Measurements from ENCODE around the gene FBLN2.

FBLN2 gene

GRCh38 chr3:13582366-13583250 lies 33.7 kb downstream of the FBLN2 start:
- no peak for DNase-seq (ENCODE audit: low spot score)

- DNase-seq (ENCODE audit: low spot score), result no peak
These were observed 34.6 kb downstream of the FBLN2 start for GRCh38 chr3:13583251-13584180.

- no peak for DNase-seq (ENCODE audit: low spot score)
These were observed 35.5 kb downstream of the FBLN2 start for GRCh38 chr3:13584427-13584891.

- no peak for DNase-seq (ENCODE audit: low spot score)
These were observed 36.0 kb downstream of the FBLN2 start for GRCh38 chr3:13584901-13585300.

- no peak for DNase-seq (ENCODE audit: low spot score)
These were observed 38.5 kb downstream of the FBLN2 start for GRCh38 chr3:13587442-13587841.

- no peak for DNase-seq (ENCODE audit: low spot score)
These were observed 39.3 kb downstream of the FBLN2 start for GRCh38 chr3:13588221-13588701.

GRCh38 chr3:13588993-13589392 lies 40.1 kb downstream of the FBLN2 start:
- no peak for DNase-seq (ENCODE audit: low spot score)

GRCh38 chr3:13590841-13591520 lies 42.1 kb downstream of the FBLN2 start:
- DNase-seq (ENCODE audit: low spot score), result no peak

- DNase-seq (ENCODE audit: low spot score), result no peak
These were observed 44.7 kb downstream of the FBLN2 start for GRCh38 chr3:13593615-13594014.

GRCh38 chr3:13594146-13594545 lies 45.2 kb downstream of the FBLN2 start:
- DNase-seq (ENCODE audit: low spot score), result no peak

GRCh38 chr3:13594991-13595421 lies 46.1 kb downstream of the FBLN2 start:
- no peak for DNase-seq (ENCODE audit: low spot score)

GRCh38 chr3:13595485-13595884 lies 46.6 kb downstream of the FBLN2 start:
- DNase-seq (ENCODE audit: low spot score), result no peak

GRCh38 chr3:13596426-13597205 lies 47.7 kb downstream of the FBLN2 start:
- no peak for DNase-seq (ENCODE audit: low spot score)

GRCh38 chr3:13597661-13598060 lies 48.7 kb downstream of the FBLN2 start:
- no peak for DNase-seq (ENCODE audit: low spot score)

GRCh38 chr3:13598201-13598600 lies 49.3 kb downstream of the FBLN2 start:
- no peak for DNase-seq (ENCODE audit: low spot score)

GRCh38 chr3:13598926-13599886 lies 50.3 kb downstream of the FBLN2 start:
- peak; percentile 64 for DNase-seq (ENCODE audit: low spot score)

- no peak for DNase-seq (ENCODE audit: low spot score)
These were observed 51.0 kb downstream of the FBLN2 start for GRCh38 chr3:13599887-13600450.

- DNase-seq (ENCODE audit: low spot score), result peak; percentile 71
These were observed 52.2 kb downstream of the FBLN2 start for GRCh38 chr3:13600950-13601691.

- no peak for DNase-seq (ENCODE audit: low spot score)
These were observed 52.8 kb downstream of the FBLN2 start for GRCh38 chr3:13601692-13602080.
